ENCODE measurements around the gene MEGF10.
"Not testable (repeated sequence)": the region's sequence is repeated elsewhere in the genome, so short reads cannot be mapped to it uniquely, and the experiment has no call there.

The MEGF10 gene

DNA sequence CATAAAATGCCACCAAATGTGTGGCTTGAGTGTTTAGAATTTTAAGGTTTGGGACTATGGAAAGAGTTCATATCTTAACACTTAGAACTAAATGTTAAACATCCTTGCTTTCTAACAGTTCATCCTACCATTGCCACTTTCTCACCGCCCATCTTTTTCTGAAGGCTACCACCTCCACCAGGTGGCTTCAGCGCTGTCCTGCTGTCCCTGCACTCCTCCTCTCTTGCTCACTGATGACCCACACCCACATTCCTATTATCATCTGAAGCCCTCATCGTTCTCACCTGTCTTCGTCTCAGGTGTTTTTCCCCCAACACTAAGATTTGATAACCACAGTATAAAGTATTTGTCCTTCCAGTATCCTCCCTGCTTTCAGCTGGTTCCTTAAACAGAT lies 7.4 kb downstream of the MEGF10 start:
- no peak for DNase-seq

DNA sequence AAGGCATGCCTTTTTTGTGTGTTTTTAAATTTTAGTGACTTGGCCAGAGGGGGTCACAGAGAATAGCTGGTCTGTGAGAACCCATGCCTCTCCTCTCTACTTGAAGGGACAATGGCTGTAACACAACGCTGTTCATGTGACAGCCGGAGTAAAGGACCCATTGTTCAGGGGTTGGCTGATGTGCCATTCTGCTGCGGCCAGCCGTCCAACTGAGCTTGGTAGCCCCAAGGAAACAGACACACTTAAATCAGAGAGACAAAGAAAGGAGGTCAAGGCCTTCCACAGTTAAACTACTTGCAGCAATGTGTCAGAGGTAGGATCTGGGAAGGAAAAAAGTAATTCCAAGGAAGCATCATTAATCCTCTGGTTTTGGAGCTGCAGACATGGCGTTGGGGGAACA lies 8.1 kb downstream of the MEGF10 start:
- no peak for DNase-seq

DNA sequence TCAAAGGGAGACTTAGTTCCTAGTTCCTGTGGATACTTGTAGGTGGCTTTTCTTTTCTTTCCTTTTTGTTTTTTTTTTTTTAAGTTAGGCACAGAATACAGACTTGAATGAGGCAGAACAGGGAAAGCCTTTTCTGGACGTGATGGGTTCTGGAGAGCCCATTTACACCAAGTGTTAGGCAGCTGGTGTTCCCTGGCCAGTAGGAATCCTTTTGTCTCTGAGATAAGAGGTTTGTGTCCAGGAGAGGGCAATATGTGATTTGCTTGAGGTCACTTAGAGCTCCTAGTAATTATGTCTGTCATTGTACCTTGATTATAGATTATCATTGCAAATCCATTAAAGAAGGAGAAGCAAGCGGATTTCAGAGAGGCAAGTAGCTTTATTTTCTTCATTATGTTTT lies 9.1 kb downstream of the MEGF10 start:
- DNase-seq = no peak

DNA sequence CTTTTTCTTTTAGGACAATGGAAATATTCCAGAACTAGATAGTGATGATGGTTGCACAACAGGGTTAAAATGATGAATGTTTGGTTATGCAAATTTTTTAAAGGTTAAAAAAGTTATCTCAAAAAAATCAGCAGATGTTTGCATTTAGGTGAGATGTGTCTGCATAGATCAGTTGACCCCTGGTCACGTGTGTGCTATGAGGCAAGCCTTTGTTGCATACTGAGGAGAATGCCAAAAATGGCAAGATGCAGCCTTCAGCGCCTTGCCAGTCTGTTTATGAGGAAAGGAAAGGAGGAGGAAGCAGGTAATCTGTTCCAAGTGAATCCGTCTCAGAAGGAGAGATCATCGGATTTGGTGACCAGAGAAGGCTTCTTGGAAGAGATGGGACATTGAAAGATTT lies 11.9 kb downstream of the MEGF10 start:
- DNase-seq = no peak

DNA sequence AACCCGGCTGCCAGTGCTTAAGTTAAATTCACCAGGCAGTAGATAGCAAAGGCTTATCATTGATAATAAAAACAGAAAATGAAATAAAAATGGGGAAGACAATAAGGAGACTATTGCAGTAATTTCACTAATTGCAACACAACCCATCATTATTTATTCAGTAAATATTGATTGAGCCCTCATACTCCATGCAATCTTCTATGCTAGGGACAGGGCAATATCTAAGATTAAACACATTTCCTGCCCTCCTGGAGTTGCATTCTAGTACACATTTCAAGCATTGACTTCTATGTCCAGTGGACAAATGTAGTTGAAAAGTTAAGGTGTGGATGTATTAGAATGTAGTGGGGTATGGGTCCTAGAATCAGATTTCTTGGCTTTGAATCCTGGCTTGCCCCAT lies 12.8 kb downstream of the MEGF10 start:
- no peak for DNase-seq

DNA sequence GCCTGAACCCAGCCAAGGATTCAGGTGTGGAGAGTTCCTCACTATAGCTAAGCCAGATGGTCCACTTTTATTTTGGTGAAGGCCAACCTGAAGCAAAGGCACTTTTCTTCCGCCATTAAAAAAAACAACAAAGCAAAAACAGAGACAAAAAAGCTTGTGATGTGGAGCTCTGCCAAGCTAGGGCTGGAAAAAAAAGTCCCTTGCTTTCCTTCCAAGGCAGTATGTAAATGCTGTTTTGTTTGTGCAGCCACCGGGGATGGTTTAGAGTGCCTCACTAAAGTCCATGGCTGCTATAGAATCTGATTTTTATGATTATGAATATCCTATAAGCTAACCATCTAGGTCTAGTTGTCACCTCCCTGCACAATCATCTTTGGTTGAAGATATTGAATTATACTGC lies 14.9 kb downstream of the MEGF10 start:
- DNase-seq = no peak

DNA sequence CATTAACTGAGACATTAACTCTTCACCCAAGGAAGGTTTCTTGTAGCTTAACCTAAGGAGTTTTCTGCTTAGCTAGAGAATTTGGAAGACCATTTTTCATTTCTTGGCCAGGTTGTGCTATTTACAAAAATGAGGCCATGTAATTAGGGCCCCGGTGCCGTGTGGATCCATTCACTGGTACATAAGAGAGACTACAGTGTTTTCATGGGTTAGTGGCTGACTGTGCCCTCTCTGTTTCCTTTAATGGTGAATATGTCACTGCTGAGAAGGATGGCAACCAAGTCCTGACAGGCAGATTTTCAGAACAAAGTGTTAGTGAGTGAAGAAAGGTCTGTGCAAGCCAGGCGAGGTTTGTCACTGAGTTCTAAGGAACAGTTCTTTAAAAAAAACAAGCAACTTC lies 15.4 kb downstream of the MEGF10 start:
- no peak for DNase-seq

DNA sequence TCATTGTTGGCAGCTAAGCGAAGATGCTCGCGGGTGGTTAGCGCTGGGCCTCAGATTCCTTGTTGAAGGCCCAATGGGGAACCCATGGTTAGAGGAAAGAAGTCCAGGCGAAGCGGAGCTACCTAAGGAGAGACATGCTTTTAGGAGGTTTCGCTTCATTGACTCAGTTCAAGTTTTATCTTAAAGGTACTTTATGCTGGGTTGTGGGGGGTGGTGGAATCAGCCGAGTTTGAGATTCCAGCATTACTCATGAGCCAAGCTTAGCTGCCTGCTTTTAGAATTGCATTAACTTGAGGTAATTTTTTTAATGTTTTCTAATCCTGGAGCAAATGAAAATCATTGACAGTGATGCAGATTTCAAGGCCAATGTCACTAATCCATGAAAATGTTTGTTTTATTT lies 16.1 kb downstream of the MEGF10 start:
- DNase-seq = no peak

DNA sequence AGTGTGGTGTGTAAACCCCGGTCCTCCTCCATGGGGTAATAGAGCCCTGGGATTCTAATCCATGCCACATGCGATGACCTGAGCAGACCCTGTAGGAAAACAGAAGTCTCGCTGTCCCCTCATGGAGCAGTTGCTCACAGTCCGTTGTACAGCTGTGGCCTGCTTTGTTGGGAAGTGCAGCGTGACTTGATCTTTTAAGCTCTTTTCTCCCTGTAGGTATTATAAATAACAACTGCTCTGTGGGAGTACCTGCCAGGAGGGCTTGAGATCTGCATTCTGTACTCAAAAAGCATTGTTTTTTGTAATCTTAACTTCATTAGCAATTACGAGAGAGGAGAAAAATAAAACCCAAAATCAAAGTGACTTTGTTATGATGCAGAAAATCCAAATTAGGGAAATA lies 17.3 kb downstream of the MEGF10 start:
- DNase-seq = no peak

DNA sequence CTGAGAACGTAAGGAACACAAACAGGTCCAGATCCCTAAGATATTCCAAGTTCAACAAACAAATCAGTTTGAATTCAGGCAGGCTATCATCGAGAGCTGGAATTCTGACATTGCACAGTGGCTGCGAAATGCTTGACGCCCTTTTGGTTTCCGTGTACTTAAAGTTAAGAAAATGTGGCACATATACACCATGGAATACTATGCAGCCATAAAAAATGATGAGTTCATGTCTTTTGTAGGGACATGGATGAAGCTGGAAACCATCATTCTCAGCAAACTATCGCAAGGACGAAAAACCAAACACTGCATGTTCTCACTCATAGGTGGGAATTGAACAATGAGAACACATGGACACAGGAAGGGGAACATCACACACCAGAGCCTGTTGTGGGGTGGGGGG lies 17.7 kb downstream of the MEGF10 start:
- DNase-seq = not testable (repeated sequence)

DNA sequence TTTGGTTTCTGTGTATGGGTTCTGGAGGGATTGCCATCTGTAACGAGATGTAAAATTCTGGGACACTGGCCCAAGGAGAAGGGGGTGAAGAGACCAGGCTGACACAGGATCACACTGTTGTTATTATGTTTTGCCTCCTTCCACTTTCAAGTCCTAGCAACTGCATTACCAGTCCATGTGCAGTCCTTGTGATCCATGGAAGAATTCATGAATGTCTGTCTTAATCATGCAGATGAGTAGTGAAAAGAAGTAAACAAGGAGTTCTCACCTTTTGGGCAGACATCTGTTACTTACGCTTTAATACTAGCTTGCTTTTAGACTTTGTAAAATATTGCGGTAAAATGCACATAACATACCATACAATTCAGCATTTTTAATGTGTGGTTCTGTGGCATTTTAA lies 18.3 kb downstream of the MEGF10 start:
- DNase-seq = no peak

DNA sequence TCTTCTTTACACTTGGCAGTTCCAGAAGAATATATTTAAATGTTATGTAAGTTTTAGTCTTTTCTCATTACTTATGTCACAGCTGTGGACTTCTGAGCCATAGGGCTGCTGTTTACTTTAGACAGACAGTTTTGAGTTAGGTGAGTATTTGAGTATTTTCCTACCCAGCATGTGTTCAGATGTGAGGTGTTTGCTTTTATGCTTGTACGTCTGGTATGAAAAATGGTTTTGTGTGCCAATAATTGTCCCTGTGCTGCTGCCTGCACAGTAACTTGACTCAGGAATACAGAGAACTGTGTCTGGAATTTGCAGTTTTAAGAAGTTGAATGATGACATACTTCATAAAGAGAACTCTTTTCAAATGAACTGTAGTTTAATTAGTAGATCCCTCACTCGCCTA lies 20.8 kb downstream of the MEGF10 start:
- DNase-seq = no peak

DNA sequence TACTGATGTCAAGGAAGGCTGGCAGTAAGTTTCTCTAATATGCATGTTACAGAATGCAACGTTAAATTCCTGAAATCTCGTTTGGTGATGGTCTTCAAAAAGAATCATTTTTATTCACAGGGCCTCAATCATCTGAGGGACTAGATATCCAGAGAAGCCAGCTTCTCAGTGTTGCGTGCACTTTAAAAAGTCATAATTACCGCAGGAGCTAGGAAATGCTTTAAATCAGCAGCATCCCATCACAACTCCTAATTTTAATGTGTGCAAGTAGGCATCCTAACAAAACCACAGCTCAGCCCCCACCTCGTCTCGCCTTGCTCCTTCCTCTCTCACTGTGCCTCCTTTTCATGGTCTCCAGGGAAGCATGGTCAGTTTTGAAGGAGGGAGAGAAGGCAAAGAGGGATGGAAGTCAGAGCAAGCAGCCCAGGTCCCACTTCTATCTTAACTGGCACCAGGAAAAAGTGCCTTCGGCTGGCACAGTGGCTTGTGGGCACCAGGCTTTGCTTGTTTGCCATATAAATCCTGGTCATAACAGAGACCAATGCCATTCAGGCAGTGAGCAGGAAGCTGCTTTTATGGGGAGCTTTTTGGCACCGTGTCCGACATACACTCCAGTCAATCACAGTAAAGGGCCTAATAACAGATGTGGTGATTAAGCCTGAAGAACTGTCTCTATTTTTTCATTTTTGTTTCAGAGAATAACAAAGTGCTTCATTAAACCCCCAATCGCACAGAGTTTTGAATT lies 21.4 kb downstream of the MEGF10 start:
- DNase-seq = no peak

DNA sequence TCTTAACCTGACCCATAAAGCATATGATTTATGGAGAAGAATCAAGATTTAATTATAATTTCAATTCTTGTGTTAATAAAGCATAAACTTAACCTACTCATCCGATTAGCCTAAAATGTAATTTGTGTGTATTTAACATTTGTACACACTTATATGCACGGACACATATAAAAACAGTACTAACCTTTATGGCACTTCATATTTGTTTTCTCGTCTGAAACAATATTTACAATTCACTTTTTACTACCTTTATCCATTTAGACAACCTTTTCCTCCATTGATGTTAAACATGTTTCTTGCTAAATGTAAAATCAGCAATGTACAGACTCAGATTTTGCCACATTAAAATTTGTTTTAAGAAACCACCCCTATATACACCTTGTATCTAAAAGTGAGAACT lies 22.8 kb downstream of the MEGF10 start:
- DNase-seq = no peak

DNA sequence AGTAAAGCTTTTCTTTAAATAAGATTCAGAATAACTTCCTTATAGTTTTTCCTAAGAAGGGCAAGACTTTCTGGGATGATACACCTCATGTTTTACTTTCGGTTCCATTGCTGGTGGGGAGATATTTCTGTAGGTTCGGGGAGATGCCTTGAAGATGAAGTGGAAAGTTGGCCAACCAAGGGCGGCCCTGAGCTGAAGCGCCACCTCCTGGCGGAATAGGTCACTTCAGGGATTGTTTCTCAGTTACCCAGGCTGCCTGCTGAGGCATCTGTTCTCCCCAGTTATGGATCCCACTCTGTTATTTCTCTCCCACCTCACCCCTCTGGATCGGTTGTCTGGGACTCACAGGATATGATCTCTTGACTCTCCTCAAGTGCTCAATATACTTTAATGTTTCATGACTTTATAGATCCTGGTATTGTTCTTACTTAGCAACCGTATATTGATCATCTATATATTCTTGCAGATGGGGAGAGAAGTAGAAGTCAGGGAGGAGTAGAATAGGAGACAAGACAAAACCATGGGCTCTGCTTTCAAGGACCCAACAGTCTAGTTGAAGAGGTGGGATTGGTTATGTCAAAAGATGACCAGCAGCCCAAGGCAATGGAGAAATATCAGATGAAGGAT lies 23.4 kb downstream of the MEGF10 start:
- peak; percentile 29 to 63 (median 40) for DNase-seq

DNA sequence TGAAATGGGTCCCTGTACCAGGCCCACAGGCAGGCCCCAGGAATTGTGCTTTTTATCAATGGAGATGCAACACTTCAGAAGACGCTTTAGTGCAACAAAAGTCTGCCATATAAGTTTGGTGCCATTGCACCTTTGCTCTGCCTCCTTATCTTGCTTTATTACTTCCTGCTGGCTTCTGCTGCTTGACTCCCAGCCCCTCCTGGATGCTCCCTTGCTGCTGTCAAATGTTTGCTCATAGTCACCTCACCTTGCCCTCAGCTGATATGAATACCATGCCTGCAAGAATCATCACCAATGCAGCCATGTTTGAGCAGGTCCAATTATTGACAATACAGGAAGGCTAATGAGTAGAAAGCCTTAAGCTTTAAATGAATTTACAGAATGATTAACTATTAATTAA lies 25.4 kb downstream of the MEGF10 start:
- no peak for DNase-seq

DNA sequence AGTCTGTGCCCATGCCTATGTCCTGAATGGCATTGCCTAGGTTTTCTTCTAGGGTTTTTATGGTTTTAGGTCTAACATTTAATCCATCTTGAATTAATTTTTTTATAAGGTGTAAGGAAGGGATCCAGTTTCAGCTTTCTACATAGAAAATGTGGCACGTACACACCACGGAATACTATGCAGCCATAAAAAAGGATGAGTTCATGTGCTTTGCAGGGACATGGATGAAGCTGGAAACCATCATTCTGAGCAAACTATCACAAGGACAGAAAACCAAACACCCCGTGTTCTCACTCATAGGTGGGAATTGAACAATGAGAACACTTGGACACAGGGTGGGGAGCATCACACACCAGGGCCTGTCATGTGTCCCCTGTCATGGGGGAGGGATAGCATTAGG lies 26.8 kb downstream of the MEGF10 start:
- DNase-seq = not testable (repeated sequence)

DNA sequence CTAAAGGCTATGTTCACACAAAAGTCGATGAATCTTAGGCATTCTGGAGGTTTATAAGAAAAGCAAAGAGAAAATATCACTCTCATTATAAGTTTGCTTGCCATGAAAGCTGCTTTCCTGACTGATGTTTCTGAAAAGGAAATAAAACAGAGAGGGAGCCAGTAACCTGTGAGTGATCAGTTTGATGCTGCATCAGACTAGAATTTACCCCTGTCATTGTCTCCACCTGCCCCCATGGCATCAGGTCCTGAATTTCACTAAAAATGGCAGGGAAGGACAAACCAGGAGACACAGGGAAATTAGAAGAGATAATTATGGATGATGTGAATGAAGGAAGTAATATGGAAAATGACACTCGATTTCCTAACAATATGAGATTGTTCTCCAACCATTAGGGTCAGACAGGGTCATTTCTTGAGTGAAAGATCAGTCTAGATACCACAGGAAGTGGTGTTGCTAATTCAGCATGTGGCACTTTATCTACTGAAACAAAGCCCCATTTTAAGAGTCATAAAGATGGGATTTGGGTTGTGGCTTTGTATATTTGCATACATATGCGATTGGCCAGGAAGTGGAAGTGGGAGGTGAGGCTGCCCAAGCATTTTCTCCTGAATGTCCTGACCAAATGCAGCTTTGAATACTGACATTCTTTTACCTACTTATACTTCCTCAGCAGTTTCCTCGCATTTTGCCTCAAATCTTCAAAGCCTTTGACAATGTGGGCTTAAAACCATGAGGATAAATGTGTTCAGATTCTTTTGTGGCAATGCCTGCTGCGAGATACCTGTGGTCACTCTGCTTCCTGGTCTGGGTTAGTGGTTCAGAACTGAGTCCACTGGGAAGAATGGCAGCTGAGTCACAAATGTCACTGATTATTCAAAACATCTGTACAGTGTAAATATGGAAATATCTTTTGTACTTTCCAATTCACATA lies 29.7 kb downstream of the MEGF10 start:
- DNase-seq = peak in 1 of 5 donors; percentile 3

DNA sequence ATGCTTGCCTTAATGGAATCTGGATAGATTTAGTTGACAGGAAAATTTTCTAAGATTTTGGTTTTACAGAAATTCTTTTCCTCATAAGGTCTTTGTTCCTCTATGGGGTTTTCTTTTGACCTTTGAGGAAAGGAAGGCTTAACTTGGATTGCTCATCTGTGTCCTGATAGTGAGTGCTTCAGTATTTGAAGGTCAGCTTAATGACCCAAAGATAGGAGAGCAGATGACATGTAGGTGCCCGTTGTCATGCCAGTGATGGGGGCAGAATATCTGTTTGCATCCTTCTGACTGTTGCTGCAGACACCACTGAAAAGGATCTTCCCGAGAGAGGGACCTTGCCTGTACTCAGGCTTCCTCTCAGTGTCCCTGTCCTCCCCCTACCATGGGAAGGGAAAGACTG lies 30.9 kb downstream of the MEGF10 start:
- no peak for DNase-seq

DNA sequence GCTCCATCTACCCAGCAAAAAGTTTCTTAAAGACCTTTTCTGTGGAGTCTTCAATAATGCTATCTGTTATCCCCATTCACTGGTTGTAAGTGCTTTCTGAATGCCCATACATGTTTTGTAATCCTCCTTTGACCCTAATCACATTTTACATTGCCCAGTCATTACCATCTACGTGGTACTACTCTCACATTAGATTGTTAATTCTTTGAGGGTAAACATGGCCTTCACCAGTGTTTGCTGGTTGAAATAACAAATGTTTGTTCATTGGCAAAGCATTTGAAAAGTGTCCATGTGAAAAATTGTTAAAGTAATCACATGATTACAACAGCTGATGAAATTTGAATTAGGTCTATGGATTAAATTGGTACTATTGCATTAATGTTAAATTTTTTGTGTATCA lies 31.8 kb downstream of the MEGF10 start:
- no peak for DNase-seq

DNA sequence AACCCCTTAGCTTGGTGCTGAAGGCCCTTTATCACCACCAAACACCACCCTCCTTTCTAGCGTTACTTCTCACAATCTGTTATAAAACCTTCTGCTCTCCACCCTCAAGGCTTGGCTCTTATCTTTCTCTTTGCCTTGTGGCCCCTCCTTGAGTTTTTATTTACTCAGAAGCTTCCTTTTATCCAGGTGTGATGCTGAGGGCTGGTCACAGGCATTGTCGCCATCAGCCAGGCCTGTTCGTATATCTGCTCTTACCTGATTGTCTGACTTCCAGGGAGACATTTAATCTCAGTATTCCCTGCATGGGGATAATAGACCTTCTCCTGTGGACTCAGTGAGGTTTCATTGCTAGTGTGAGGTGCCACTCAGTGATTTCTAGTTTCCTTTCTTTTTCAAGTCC lies 34.2 kb downstream of the MEGF10 start:
- no peak for DNase-seq

DNA sequence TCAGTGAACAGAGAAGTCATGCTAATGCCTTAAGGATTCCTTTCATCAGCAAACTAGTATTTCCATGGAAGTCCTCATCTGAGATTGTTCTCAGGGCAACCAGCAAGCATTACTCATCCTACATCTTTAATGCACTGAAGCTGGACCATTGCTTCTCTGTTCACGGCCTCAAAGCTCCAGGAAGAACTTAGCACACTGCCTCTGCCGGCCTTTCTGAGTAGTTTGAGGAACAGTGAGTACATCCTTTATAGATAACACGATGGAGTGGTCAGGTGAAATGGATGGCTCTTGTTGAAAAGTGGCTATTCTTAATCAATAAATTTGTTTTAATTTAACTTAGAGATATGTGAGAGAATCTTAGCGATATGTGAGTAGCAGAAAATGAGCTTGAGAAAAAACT lies 35.8 kb downstream of the MEGF10 start:
- DNase-seq = no peak

DNA sequence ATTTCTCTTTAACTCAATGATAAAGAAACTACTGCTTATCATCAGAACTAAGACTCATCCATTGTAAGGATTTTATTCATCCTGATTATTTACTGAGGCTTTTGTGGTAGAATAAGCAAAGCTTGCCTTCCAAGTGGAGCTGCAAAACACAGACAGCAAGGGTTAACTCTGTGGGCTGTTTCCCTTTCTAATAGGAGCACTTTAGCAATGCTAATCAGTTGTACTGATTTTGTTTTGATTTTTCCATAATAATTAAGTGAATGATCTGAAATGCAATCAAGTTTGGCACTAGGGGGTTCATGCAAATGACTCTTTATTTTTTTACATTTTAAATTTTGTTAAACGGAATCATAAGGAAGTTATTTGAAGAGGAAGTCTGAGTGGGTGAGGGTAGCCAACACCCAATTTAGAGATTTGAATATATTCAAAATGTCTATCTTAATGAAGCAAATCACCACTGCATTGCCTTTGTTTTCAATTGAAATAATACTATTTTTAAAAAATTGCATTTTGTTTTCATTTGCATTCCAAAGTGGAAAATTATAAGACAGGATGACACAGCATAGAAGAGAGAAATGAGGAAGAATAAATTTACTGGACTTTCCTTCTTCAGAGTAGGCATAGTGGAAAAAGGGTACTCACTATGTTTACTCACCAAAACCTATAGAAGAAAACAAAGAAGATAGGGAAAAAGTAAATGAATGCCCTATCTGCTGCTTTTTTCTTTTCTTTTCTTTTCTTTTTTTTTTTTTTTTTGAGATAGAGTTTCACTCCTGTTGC lies 36.6 kb downstream of the MEGF10 start:
- DNase-seq = no peak
